HG02870 (cell line): Measurements from ENCODE around the gene RRP8.

Experiments used
- ATAC-seq: cut with Tn5 transposase; IDR thresholded peaks from one replicate; pipeline ENCODE4 v1.9.1; 2021; ENCODE audit warnings: mild to moderate bottlenecking, moderate library complexity; ENCODE audit not compliant: unreplicated experiment

The RRP8 gene

DNA sequence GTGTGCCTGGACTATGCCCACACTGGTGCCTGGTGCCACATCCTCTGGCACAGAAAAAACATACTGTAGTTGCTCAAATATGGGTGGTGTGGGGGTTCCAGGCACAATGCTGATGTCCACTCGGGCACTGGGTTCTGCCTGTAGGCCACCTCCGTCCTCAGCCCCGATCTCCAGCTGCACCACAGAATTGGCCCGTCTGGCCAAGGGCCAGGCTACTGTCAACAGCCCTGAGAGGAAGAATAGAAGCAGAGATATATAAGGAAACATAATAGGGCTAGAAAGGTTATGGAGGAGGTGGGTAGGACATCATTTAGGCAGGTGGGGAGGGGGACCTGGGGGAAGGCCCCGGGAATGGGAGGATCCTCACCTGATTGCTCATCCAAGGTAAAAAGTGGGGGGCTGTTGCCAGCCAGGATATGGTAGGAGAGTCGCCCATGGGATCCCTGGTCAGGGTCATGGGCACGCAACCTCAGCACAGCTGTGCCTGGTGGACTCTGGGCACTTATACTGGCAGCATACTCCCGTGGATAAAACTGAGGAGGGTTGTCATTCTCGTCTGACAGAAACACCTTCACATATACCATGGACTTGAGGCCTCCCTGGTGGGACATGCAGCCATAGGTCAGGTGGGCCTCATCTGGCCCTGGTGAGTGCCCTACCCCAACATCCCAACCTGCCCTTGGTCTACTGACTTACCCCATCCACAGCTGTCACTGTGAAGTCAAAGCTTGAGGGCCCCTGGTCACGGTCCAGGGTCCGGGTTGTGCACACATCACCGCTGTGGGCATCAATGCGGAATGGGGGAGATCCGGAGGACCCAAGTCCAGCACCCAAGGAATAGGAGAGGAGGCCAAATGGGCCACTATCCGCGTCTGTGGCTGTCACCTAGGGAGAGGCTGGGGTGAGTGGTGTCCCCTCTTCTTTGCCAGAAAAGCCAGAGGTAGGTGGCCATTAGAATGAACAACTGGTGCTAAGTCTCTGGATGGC is 30.3 kb upstream of the RRP8 start:
- no peak for ATAC-seq

DNA sequence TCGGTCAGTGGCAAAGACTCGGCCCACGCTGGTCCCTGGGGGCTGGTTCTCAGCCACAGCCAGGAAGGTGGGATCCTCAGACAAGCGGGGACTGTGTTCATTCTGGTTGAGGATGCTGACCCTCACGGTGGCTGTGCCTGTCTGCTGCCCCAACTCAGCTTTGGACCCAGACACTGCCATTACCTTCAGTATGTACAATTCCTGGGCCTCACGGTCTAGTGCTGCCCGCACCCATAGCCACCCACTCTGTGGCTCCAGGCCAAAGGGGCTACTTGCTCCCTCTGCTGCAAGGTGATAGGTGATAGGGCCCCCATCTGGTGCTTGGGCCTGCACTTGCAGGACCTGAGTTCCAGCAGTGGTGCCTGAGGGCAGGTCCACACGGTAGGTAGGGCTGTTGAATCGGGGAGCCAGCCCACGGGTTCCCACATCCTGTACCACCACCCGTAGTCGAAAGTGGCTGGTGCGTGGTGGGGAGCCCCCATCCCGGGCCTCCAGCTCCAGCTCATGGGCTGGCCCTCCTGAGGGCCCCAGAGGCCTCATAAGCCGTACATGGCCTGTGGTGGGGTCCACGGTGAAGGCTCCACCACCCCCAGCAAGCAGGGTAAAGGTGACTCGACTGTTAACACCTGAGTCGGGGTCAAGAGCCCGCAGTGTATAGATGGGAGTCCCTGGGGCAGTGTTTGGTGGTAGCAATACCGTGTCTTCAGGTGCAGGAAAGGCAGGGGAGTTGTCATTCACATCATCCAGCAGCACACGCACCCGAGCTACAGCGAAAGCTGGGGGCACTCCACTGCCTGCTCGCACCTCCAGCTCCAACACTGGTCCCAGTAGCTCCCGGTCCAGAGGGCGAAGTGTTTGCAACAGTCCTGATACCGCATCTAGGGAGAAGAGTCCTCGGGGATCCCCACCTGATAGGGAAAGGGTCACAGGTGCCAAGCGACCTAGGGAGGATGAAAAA is 29.0 kb upstream of the RRP8 start:
- ATAC-seq: no peak

GRCh38 chr11:6631361-6631890 is 28.0 kb upstream of the RRP8 start:
- no peak for ATAC-seq

GRCh38 chr11:6630632-6631291 is 27.3 kb upstream of the RRP8 start:
- no peak for ATAC-seq

GRCh38 chr11:6629892-6630631 is 26.6 kb upstream of the RRP8 start:
- ATAC-seq: no peak

GRCh38 chr11:6629573-6629891 is 26.1 kb upstream of the RRP8 start:
- no peak for ATAC-seq

DNA sequence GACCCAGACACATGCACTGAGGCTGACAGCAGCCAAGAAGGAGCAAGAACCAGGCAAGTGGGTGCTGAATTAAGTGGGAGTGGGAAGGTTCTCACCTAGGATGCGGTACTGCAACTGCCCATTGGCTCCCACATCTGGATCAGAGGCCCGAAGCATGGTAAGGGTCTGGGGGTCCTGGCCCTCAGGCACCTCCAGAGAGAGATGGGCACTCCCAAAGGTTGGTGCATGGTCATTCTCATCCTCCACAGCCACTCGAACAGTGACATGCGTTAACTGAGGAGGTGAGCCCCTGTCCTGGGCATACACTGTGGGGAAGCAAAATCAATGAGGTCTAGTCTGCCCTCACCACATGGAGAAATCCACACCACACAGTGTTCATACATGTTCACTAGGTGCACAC is 25.1 kb upstream of the RRP8 start:
- no peak for ATAC-seq

DNA sequence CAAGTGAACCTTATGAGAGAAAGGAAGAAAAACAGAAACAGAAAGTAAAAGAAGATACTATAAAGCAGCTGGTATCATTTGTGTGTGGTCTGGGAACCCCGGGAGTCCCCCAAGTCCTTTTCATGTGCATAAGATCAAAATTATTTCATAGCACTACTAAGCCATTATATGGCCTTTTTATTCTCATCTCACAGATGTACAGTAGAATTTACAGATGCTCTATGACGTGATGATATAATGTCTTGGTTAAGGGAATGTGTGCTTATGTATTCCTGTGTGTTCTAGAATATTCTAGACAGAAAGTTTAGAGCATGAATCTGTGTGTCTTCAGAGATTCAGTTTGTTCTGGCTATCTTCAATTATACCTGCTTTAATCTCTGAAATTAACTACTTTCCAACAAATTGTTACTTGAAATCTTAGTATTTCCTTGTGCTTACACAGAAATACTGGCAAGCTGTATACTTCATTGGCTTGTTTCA is 24.4 kb upstream of the RRP8 start:
- no peak for ATAC-seq

DNA sequence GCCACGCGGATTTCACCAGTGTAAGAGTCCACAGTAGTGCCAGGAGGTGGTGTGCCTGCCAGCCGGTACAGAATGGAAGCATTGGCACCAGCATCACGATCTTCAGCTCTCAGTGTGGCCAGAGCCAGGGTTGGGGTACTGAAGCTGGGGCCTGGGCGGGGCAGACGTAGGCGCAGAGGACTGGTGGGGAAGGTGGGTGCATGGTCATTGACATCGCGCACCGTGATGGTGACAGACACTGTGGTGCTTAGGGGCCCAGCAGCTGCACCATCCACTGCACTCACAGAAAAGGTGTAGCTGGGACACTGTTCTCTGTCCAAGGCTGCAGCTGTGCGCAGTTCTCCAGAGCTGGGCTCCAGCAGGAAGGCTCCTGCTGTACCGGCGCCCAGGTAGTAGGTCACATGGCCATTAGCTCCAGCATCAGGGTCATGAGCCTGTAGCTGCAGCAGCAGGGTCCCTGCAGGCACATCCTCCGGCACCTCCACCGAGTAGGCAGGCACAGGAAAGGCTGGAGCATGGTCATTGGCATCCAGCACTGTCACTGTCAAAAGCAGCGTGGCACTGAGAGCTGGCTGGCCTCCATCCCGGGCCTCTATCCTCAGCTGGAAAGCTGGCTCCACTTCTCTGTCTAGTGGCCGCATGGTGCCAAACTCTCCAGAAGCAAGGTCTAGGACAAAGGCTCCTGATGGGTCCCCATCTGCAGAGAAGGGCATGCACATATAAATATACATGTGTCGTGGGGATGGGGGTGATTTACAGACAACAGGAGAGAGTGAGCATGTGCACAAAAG is 23.8 kb upstream of the RRP8 start:
- ATAC-seq: no peak

DNA sequence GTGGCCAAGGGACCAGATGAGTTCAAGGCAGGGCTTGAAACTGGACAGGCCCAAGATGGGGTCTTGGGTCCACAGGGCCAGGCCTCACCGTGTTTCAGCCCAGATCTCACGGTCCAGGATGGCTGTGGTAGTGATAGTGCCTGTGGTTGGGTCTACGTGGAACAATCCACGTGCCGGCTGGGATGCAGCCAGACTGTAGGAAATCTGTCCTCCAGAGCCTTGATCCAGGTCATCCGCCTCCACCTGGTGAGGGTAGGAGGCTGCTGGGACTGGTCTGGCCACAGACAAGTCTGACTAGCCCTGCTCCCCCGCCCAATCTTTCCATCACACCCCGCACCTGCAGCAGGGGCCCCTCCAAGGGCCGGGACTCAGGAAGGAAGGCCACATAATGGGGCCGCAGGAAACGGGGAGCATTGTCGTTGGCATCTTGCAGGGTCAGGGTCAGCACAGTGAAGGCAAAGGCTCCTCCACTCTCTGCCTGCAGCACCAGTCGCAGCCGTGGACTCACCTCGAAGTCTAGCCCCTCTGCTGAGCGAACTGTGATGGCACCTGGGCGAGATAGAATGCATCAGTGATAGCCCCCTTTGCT is 22.5 kb upstream of the RRP8 start:
- ATAC-seq: no peak

- no peak for ATAC-seq
Measured at GRCh38 chr11:6625156-6625831, 21.9 kb upstream of the RRP8 start.

- ATAC-seq: no peak
Measured at GRCh38 chr11:6623391-6624363, 20.3 kb upstream of the RRP8 start.

GRCh38 chr11:6622261-6623171 is 19.1 kb upstream of the RRP8 start:
- ATAC-seq: no peak

GRCh38 chr11:6621711-6622211 is 18.3 kb upstream of the RRP8 start:
- no peak for ATAC-seq

GRCh38 chr11:6620636-6621035 is 17.2 kb upstream of the RRP8 start:
- no peak for ATAC-seq
